ENCODE results near the gene GATD1. TPM values are rescaled to one million over a fixed set of nuclear protein-coding genes. Genes with fewer than 3 reads are reported as not detected.
"Not testable (repeated sequence)": the region's sequence is repeated elsewhere in the genome, so short reads cannot be mapped to it uniquely, and the experiment has no call there.

Gene GATD1
- total RNA-seq, 4 donors from 2014 or later, result 22.1 to 41.4 (median 27.3) TPM

- Histone ChIP-seq H3K4me1 (peaks cover 0 to 10% (median 8%) of the 10 kb centered on the region in 4 donors), H3K4me3 (no peak overlapping the region), H3K27me3 (peaks cover 0 to 5% of the 10 kb centered on the region in 2 donors), H3K36me3 (no peaks in the 10 kb centered on the region), H3K27ac (peak overlapping the region in 2 of 4 donors; percentile 8 to 42), H3K9me3 (no peaks in the 10 kb centered on the region)
- 29 to 31% methylated on average over 11 of the region's 11 CpGs for WGBS, 2 donors
- no peak for TF ChIP-seq EP300 (IDR thresholded peaks at IDR 0.05)
- no peak for TF ChIP-seq POLR2A (IDR thresholded peaks at IDR 0.05)
- no peak for TF ChIP-seq CTCF (IDR thresholded peaks at IDR 0.05)
- DNase-seq (ENCODE audit: low spot score in 2 of 2), result no peak
Observed at GRCh38 chr11:737366-737765, 39.9 kb downstream of the GATD1 start.

- not testable (repeated sequence) for DNase-seq (ENCODE audit: low spot score in 2 of 2); H3K36me3 ChIP-seq; H3K4me3 ChIP-seq; H3K27ac ChIP-seq; H3K9me3 ChIP-seq; H3K27me3 ChIP-seq
- peaks cover 0 to 19% (median 10%) of the 10 kb centered on the region in 4 donors for H3K4me1 ChIP-seq
- 95% methylated on average over 19 to 26 of the region's 26 CpGs for WGBS, 2 donors
Observed at GRCh38 chr11:734541-734940, 42.7 kb downstream of the GATD1 start.

- H3K4me3 ChIP-seq, result no peak overlapping the region
- 83 to 84% methylated on average over 20 of the region's 20 CpGs for WGBS, 2 donors
- H3K27me3 ChIP-seq, result no peaks in the 10 kb centered on the region
- no peaks in the 10 kb centered on the region for H3K9me3 ChIP-seq
- TF ChIP-seq CTCF (IDR thresholded peaks at IDR 0.05) (no peak), POLR2A (IDR thresholded peaks at IDR 0.05) (no peak), EP300 (IDR thresholded peaks at IDR 0.05) (no peak)
- H3K4me1 ChIP-seq, result peaks cover 0 to 33% (median 23%) of the 10 kb centered on the region in 4 donors
- no peak overlapping the region for H3K27ac ChIP-seq
- H3K36me3 ChIP-seq, result no peaks in the 10 kb centered on the region
- no peak for DNase-seq (ENCODE audit: low spot score in 2 of 2)
Observed at GRCh38 chr11:733072-733471, 44.2 kb downstream of the GATD1 start.

DNA sequence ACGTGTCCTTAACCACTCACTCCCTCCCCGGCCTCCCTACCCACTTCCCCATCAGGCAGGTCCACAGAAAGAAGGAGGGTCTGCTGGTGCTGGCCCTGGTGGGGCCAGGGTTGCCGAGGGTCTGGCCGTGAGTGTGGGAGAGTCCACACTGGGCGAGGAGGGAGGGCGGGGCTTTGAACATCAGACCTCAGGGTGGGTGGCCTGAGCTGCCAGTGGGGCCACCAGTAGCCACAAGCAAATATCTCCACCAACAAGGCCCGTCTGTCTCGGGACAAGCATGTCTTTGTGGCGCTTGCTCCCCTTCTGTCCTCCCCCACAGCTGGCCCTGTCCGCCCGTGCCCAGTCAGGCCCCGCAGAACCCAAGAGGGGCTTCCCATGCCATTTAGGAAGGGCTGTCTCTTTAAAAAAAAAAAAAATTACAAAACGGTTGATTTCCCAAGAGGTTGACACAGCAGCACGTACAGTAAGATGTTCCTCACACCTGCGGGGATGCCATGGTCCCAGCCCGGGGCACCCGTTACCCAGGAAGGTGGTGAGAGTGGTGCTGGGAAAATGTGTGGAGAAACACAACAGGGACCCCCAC, 47.7 kb downstream of the GATD1 start:
- peaks cover 0 to 18% of the 10 kb centered on the region in 2 donors for H3K27me3 ChIP-seq
- WGBS, 2 donors, result 34 to 37% methylated on average over 17 of the region's 17 CpGs

DNA sequence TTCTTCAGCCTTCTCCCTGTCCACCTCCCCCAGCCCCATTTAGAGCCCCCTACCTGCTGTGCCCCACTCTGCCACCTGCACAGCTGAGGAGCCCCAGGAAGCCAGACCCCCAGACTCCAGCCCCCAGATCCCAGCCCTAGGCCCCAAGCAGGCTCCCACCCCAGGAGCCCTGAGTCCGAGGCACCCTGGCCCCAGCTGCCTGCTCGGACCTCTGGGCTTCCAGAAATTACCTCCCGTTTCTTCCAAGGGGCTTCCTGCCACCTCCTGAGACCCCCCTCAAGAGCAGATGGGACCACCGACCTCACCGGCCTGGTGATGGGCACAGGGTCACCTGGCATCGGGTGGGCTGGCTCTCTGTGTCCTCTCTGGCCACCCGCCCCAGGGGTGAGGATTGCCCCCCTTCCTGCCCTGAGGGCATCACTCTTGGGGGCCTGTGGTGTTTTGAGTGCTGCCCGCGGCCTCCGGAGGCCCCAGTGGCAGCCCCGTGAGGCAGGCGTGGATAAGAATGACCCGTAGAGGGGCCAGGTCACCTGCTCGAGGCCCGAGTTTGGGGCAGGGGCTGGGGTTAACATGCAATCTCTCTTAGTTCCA, 48.3 kb downstream of the GATD1 start:
- peaks cover 0 to 14% (median 0%) of the 10 kb centered on the region in 3 donors for H3K36me3 ChIP-seq
- no peak for TF ChIP-seq POLR2A (IDR thresholded peaks at IDR 0.05)
- H3K9me3 ChIP-seq, result no peaks in the 10 kb centered on the region
- 44 to 50% methylated on average over 15 of the region's 15 CpGs for WGBS, 2 donors
- H3K4me1 ChIP-seq, result peaks cover 0 to 51% (median 31%) of the 10 kb centered on the region in 4 donors
- peak overlapping the region; percentile 65 to 95 (median 88) for H3K27ac ChIP-seq
- H3K4me3 ChIP-seq, result peak overlapping the region in 1 of 4 donors; percentile 31
- peaks cover 0 to 18% of the 10 kb centered on the region in 2 donors for H3K27me3 ChIP-seq
- DNase-seq (ENCODE audit: low spot score in 2 of 2), result no peak

More for the DNA sequence above, 47.7 kb downstream of the GATD1 start:
- DNase-seq (ENCODE audit: low spot score in 2 of 2), result no peak
- H3K27ac ChIP-seq, result peak overlapping the region; percentile 65 to 95 (median 88)
- H3K9me3 ChIP-seq, result no peaks in the 10 kb centered on the region
- H3K4me1 ChIP-seq, result peaks cover 0 to 51% (median 31%) of the 10 kb centered on the region in 4 donors
- TF ChIP-seq POLR2A (IDR thresholded peaks at IDR 0.05) (no peak), CTCF (IDR thresholded peaks at IDR 0.05) (peak in 1 of 5 experiments; percentile 14), EP300 (IDR thresholded peaks at IDR 0.05) (peak; percentile 23 to 51)
- H3K36me3 ChIP-seq, result peaks cover 0 to 8% (median 0%) of the 10 kb centered on the region in 3 donors
- H3K4me3 ChIP-seq, result peak overlapping the region in 1 of 4 donors; percentile 31

All from tibial nerve (tissue), 4 donors.